ENCODE data around the gene LY6G5C. TPM values are rescaled to one million over a fixed set of nuclear protein-coding genes. Genes with fewer than 3 reads are reported as not detected.

LY6G5C gene
- total and polyA plus RNA-seq, 9 of the 15 experiments (the other 6 are each of a cell fraction or from before 2014, with no cell fraction given), result 0.10 to 0.67 (median 0.46) TPM; not detected in 4

GRCh38 chr6:31658983-31659648 is 21.8 kb downstream of the LY6G5C start (continued):
- TF ChIP-seq POLR3G (IDR thresholded peaks at IDR 0.05; ENCODE audit: extremely low read depth, insufficient read length, insufficient replicate concordance), result no peak
- no peak for TF ChIP-seq SMC3 (conservative IDR thresholded peaks at IDR 0.05; ENCODE audit: insufficient read depth, low read depth, low read length)
- TF ChIP-seq SMAD3 (CRISPR knock-in tag; conservative IDR thresholded peaks at IDR 0.05), result no peak
- no peak for TF ChIP-seq HNRNPLL (IDR thresholded peaks at IDR 0.05; ENCODE audit: low read depth, low read length, poor library complexity, severe bottlenecking)
- no peak for TF ChIP-seq PTBP1 (IDR thresholded peaks at IDR 0.05; ENCODE audit: low read depth, low read length)
- TF ChIP-seq GTF2F1 (IDR thresholded peaks at IDR 0.05; ENCODE audit: low read depth, low read length), result no peak
- no peak for TF ChIP-seq TAF1 (IDR thresholded peaks at IDR 0.05; ENCODE audit: control insufficient read depth, extremely low read depth, insufficient read depth, low read length, severe bottlenecking)

DNA sequence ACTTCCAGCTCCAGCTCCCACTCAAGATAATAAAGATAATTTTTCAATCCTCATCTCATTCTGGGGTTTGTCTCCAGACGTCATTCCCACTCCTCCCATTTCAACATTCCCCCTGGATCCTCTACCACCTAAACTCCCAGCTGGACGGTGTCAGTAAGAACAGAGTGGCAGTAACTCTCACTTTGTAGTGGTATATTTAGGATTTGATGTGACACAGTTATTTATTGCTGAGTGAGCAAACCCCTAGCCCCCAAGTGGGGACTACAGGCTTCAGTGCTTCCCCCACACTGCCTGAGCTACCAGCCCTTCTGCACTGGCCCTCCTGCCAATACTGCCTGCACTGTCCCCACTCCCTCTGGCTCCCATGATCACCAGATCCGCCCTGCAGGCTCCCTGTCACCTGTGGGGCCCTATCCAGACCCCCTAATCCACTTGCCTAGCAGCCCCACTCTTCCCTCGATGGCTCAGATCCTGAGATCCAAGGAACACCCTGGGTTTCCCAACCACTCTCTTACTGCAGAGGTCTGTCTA is 22.6 kb downstream of the LY6G5C start:
- ATAC-seq, result 0 out of 3 replicates have a peak, but pooled peaks have one; percentile 2
- 56% methylated on average over 4 of the region's 4 CpGs for WGBS (ENCODE audit: insufficient coverage, low coverage, missing lambda C conversion rate)
- peaks cover 8% of the 10 kb centered on the region; the same call in 1 of the 2 replicates for H4K20me1 ChIP-seq (replicated peaks; ENCODE audit: control insufficient read depth, insufficient read depth, low read length)
- in situ Hi-C loops (cut with MboI) (no loop called here), intact Hi-C loops (cut with micrococcal nuclease) (no loop called here)
- peaks cover 45 to 61% of the 10 kb centered on the region in 2 experiments for H3K4me1 ChIP-seq (replicated peaks in 1 of 2; ENCODE audit: control insufficient read depth in 2 of 2, insufficient read depth in 2 of 2, low read length in 2 of 2)
- H2AFZ ChIP-seq (ENCODE audit: low read depth, low read length), result no peak overlapping the region
- POLR2A ChIA-PET, result interaction anchor here (0.6 to 9.8 kb wide), 17 partner anchors 11 to 245 kb away, joined by 3 to 182 read pairs (median 3); partner anchors contain the start of genes CLIC1, DDAH2, LSM2 and LY6G5B
- peak overlapping the region; percentile 52 for H3K4me3 ChIP-seq
- peaks cover 56% of the 10 kb centered on the region for H3K36me3 ChIP-seq (ENCODE audit: control insufficient read depth, insufficient read depth, low read length)
- H3K9me3 ChIP-seq (replicated peaks; ENCODE audit: control insufficient read depth, insufficient read depth, low read depth, low read length), result no peaks in the 10 kb centered on the region
- H3K79me2 ChIP-seq (ENCODE audit: control insufficient read depth, insufficient read depth, low read length), result peaks cover 81% of the 10 kb centered on the region
- H3K27ac ChIP-seq (ENCODE audit: extremely low read depth, low read depth, low read length), result peak overlapping the region; percentile 80; the same call in 2 of the 3 replicates
- H3K4me2 ChIP-seq (ENCODE audit: insufficient read depth, low read length), result peak overlapping the region; percentile 54
- no TSS peak for BruUV-seq (replicated peaks)
- no peaks in the 10 kb centered on the region for H3K27me3 ChIP-seq (ENCODE audit: control insufficient read depth in 2 of 2, insufficient read depth in 2 of 2, low read length in 2 of 2)
- CTCF ChIA-PET (ENCODE audit: low intra/inter-chr PET ratio), result no interaction called here
- peak overlapping the region; percentile 80 to 89 for H3K9ac ChIP-seq (ENCODE audit: insufficient read depth in 1 of 2, low read depth in 2 of 2, low read length in 2 of 2)
- no peak for FAIRE-seq
- no peaks in the 10 kb centered on the region for H3K9me1 ChIP-seq (ENCODE audit: control insufficient read depth, insufficient read depth, low read length)
- no peak for DNase-seq (ENCODE audit: extremely low read depth in 1 of 4, low spot score in 3 of 4)
- TF ChIP-seq ERF (CRISPR knock-in tag; IDR thresholded peaks at IDR 0.05) (no peak), TAF1 (IDR thresholded peaks at IDR 0.05; ENCODE audit: control insufficient read depth, extremely low read depth, insufficient read depth, low read length, severe bottlenecking) (peak; percentile 30), CREBBP (IDR thresholded peaks at IDR 0.05; ENCODE audit: low read depth, low read length) (no peak), WHSC1 (IDR thresholded peaks at IDR 0.05; ENCODE audit: low read length) (peak; percentile 38), SIN3A (IDR thresholded peaks at IDR 0.05; ENCODE audit: borderline replicate concordance in 2 of 2, control insufficient read depth in 1 of 2, low read depth in 2 of 2, low read length in 2 of 2) (peak in 1 of 2 experiments; percentile 52; a peak in 1 of 4 replicates), CHD1 (IDR thresholded peaks at IDR 0.05; ENCODE audit: low read length) (peak; percentile 37), EP300 (IDR thresholded peaks at IDR 0.05; ENCODE audit: low read length) (no peak), ILK (tag; IDR thresholded peaks at IDR 0.05; ENCODE audit: borderline replicate concordance, low read depth) (no peak), RUNX1 (IDR thresholded peaks at IDR 0.05; ENCODE audit: low read depth) (no peak), ZSCAN29 (IDR thresholded peaks at IDR 0.05) (no peak), CCNT2 (IDR thresholded peaks at IDR 0.05; ENCODE audit: borderline replicate concordance, extremely low read depth, insufficient read length, low read depth, low read length) (no peak), DMBX1 (CRISPR knock-in tag; IDR thresholded peaks at IDR 0.05; ENCODE audit: borderline replicate concordance) (no peak), ZNF785 (CRISPR knock-in tag; IDR thresholded peaks at IDR 0.05) (no peak), OTX1 (CRISPR knock-in tag; IDR thresholded peaks at IDR 0.05) (no peak), MEF2A (IDR thresholded peaks at IDR 0.05; ENCODE audit: control insufficient read depth, low read depth, low read length) (no peak), PCBP1 (IDR thresholded peaks at IDR 0.05; ENCODE audit: low read depth, low read length, poor library complexity, severe bottlenecking) (no peak)
